IMR-90 (cell line): ENCODE data around the gene FOXB1.

Source experiments
- CEBPB ChIP-seq: IDR thresholded peaks from 2 replicates; pipeline ENCODE4 v1.6.1; 2012; ENCODE audit warnings: low read depth, low read length, improper control_type of control experiment
- MAZ ChIP-seq: IDR thresholded peaks from 2 replicates; pipeline ENCODE4 v1.6.1; 2012; ENCODE audit warnings: low read depth, mild to moderate bottlenecking, low read length, improper control_type of control experiment, moderate library complexity, borderline replicate concordance
- POLR2A ChIP-seq: IDR thresholded peaks from 2 replicates; pipeline ENCODE4 v1.6.1; 2012; ENCODE audit warnings: mild to moderate bottlenecking, low read depth, low read length
- TF ChIP-seq, protein P1 (sequence below): conservative IDR thresholded peaks from 2 replicates; pipeline ENCODE4 v1.5.1; 2012; ENCODE audit warnings: mild to moderate bottlenecking, low read depth, low read length, improper control_type of control experiment

DNA sequence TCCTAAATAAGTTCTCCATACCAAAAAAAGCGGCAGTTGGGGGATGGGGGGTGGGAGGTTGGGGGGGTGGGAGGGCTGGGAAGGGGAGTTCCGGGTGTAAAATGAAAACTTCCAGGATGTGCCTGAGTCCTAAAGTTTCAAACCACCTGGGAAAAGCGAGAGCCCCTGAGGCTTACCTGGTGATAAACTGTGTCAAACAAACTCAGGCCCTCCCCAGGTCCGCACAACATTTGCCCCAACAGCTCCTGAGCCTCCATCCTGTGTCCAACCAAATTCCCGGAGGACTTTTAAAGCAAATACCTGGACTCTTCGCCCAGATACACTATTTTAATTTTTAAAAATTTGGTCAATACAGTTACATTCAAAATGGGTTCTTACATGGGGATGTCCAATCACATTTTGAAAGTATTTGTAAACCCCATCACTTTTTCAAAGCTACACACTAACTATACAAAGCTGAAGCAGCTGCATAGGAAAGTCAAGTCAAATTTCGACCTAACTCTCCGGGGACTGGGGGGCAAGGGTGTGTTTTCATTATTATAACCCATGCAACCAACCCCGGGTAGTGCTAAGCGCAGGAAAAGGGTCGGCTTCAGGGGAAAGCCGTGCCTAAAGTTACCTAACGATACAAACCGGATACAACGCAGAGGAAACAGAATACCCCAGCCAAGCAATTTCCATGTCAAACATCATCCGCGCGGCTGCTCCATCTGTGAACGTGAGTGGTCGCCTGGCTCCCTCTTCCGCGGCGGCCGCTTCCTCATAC is 685 bp upstream of the FOXB1 start:
- TF ChIP-seq, protein P1, sequence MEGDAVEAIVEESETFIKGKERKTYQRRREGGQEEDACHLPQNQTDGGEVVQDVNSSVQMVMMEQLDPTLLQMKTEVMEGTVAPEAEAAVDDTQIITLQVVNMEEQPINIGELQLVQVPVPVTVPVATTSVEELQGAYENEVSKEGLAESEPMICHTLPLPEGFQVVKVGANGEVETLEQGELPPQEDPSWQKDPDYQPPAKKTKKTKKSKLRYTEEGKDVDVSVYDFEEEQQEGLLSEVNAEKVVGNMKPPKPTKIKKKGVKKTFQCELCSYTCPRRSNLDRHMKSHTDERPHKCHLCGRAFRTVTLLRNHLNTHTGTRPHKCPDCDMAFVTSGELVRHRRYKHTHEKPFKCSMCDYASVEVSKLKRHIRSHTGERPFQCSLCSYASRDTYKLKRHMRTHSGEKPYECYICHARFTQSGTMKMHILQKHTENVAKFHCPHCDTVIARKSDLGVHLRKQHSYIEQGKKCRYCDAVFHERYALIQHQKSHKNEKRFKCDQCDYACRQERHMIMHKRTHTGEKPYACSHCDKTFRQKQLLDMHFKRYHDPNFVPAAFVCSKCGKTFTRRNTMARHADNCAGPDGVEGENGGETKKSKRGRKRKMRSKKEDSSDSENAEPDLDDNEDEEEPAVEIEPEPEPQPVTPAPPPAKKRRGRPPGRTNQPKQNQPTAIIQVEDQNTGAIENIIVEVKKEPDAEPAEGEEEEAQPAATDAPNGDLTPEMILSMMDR: no peak
- no peak for TF ChIP-seq CEBPB
- no peak for TF ChIP-seq POLR2A
- no peak for TF ChIP-seq MAZ
